Kidney (tissue), 14 donors: Measurements from ENCODE around the gene ZSWIM5. TPM values are rescaled to one million over a fixed set of nuclear protein-coding genes. Genes with fewer than 3 reads are reported as not detected.

ENCODE experiments used
- DNase-seq, 5 donors: peaks; one replicate each; pipeline ENCODE4 v3.0.0-alpha.2; 2013 to 2020
- FAIRE-seq: peaks from 2 replicates; lab custom pipeline; 2012; peaks lifted over from hg19 to GRCh38; lab: Jason Lieb, UNC
- H3K27ac ChIP-seq, 2 donors: one replicate each; pipeline ENCODE4 v1.7.0; 2013; ENCODE audit warnings: low read depth in 2 of 2, low read length in 2 of 2, inconsistent platforms in 1 of 2
- H3K27me3 ChIP-seq: one replicate; pipeline ENCODE4 v1.7.1; 2013; ENCODE audit warnings: low read length, inconsistent platforms; ENCODE audit not compliant: control insufficient read depth, insufficient read depth
- H3K36me3 ChIP-seq, 3 donors: one replicate each; pipeline versions ENCODE4 v1.7.0 to v1.7.1; 2013; ENCODE audit warnings: low read length in 3 of 3, control low read depth in 1 of 3, inconsistent platforms in 1 of 3; ENCODE audit not compliant: insufficient read depth in 3 of 3, control insufficient read depth in 2 of 3
- H3K4me1 ChIP-seq, 3 donors: one replicate each; pipeline versions ENCODE4 v1.7.0 to v1.7.1; 2013; ENCODE audit warnings: low read length in 3 of 3, inconsistent platforms in 1 of 3, low read depth in 1 of 3; ENCODE audit not compliant: control insufficient read depth in 2 of 3, insufficient read depth in 2 of 3
- H3K4me3 ChIP-seq, 3 donors: one replicate each; pipeline versions ENCODE4 v1.7.0 to v1.8.1; 2013; ENCODE audit warnings: low read length in 3 of 3, control low read depth in 1 of 3, inconsistent platforms in 1 of 3
- H3K9ac ChIP-seq, 3 donors: one replicate each; pipeline versions ENCODE4 v1.7.0 to v1.7.1; 2013; ENCODE audit warnings: low read length in 3 of 3, control low read depth in 1 of 3, inconsistent platforms in 1 of 3
- H3K9me3 ChIP-seq, 3 donors: one replicate each; pipeline versions ENCODE4 v1.7.0 to v1.7.1; 2013; ENCODE audit warnings: low read length in 3 of 3, control low read depth in 1 of 3, inconsistent platforms in 1 of 3; ENCODE audit not compliant: control insufficient read depth in 2 of 3, insufficient read depth in 1 of 3
- CTCF ChIP-seq: IDR thresholded peaks from 3 replicates; pipeline ENCODE4 v1.5.1; 2012; ENCODE audit warnings: mild to moderate bottlenecking, moderate library complexity, borderline replicate concordance; ENCODE audit not compliant: insufficient read depth; ENCODE audit errors: extremely low read depth
- intact Hi-C: fragments of 100-400 bp; cut with DNase I; formaldehyde crosslinking; loops from one replicate; pipeline ENCODE4 v1.11.1; 2022
- polyA plus RNA-seq: library from polyadenylated mRNA; stranded (reverse); fragments of 350-450 nt; fragmentation: Illumina TruSeq; extraction: RNeasy Lipid Tissue Mini Kit (QIAGEN cat#74804); gene quantifications from one replicate; pipeline ENCODE4 v1.2.3, GENCODE V29; 2014; ENCODE audit warnings: low read depth, low replicate concordance; ENCODE audit not compliant: insufficient read depth
- total RNA-seq: library from RNA; stranded (reverse); fragmentation: NEBNext Ultra II Directional; extraction: Animal tissue kit (Norgen Biotek cat#: 25700); gene quantifications from one replicate; pipeline ENCODE4 v1.2.1, GENCODE V29; 2021
- donor health status: control.
- donor health status: control.
- donor health status: control.
- donor health status: control.
- donor health status: control.
- donor health status: DM: yes; HTN: yes; CAD: no.
- donor health status: Normal renal cell carcinoma (clear cell type).

ZSWIM5 gene
- total and polyA plus RNA-seq, 2 donors from 2014 or later, result 1.9 to 4.8 TPM

DNA sequence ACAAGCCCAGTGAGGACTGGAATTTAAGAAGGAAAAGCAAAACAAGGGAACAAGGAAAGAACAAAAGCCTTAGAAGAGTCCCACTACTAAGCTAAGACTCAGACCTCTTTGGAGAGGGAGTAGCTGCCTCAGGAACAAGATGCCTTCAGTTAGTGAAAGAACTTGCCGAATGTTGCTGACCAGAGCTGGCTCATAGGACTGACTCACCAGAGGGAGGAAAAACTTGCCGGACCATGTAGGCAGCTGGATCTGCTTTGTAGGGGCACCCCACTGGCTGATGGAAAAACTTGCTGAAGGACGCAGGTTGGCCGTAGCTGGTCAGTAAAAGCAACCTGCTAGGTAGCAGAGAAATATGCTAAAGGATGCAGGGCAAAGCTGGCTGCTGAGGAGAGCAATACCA lies 15.3 kb upstream of the ZSWIM5 start:
- no peaks in the 10 kb centered on the region for H3K36me3 ChIP-seq
- H3K27me3 ChIP-seq, result no peaks in the 10 kb centered on the region
- FAIRE-seq (no peak), DNase-seq (no peak)
- TF ChIP-seq CTCF, result no peak
- no peak overlapping the region for H3K9ac ChIP-seq
- H3K4me1 ChIP-seq, result no peaks in the 10 kb centered on the region
- H3K9me3 ChIP-seq, result no peaks in the 10 kb centered on the region
- no peak overlapping the region for H3K4me3 ChIP-seq
- intact Hi-C loops, result no loop called here
- no peak overlapping the region for H3K27ac ChIP-seq

- no peak overlapping the region for H3K9ac ChIP-seq
- intact Hi-C loops, result no loop called here
- TF ChIP-seq CTCF, result no peak
- no peaks in the 10 kb centered on the region for H3K4me1 ChIP-seq
- no peak overlapping the region for H3K27ac ChIP-seq
- no peaks in the 10 kb centered on the region for H3K27me3 ChIP-seq
- no peaks in the 10 kb centered on the region for H3K36me3 ChIP-seq
- DNase-seq, result no peak
- FAIRE-seq, result no peak
- H3K4me3 ChIP-seq, result no peak overlapping the region
- no peaks in the 10 kb centered on the region for H3K9me3 ChIP-seq
Measured at GRCh38 chr1:45216861-45217260, 10.5 kb upstream of the ZSWIM5 start.

GRCh38 chr1:45216200-45216541 lies 9.8 kb upstream of the ZSWIM5 start:
- no peaks in the 10 kb centered on the region for H3K27me3 ChIP-seq
- no peak for DNase-seq
- no peak overlapping the region for H3K27ac ChIP-seq
- H3K9ac ChIP-seq, result no peak overlapping the region
- no peaks in the 10 kb centered on the region for H3K36me3 ChIP-seq
- no peak for TF ChIP-seq CTCF
- no peaks in the 10 kb centered on the region for H3K9me3 ChIP-seq
- intact Hi-C loops, result no loop called here
- no peak for FAIRE-seq
- H3K4me3 ChIP-seq, result no peak overlapping the region
- H3K4me1 ChIP-seq, result no peaks in the 10 kb centered on the region

DNA sequence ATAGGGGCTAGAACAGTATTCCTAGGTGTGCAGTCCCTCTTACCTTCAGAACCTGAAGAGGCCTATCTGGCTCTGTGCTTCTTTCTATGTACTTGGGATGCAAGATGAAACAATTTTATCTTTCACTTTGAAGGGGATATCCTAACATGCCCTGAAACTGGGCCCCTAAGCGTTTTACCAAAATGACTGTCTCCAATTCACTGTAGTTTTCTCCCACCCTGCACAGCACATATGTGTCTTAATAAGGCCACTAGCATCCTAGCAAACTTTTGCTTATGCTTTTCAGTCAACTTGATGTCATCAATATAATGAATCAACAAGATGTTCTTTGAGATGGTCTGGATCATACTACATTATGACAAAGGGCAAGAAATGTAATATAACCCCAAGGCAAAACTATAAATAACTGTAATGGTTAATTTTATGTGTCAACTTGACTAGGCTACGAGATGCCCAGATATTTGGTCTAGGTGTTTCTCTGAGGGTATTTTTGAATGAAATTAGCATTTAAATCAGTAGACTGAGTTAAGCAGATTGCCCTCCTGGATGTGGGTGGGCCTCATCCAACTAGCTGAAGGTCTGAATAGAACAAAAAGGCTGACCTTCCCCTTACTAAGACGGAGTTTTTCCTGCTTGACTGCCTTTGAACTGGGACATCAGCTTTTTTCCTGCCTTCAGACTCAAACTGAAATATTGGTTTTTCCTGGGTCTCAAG lies 9.2 kb upstream of the ZSWIM5 start:
- Histone ChIP-seq H3K27ac (no peak overlapping the region), H3K9ac (no peak overlapping the region), H3K9me3 (no peaks in the 10 kb centered on the region), H3K36me3 (no peaks in the 10 kb centered on the region), H3K4me3 (no peak overlapping the region), H3K27me3 (no peaks in the 10 kb centered on the region), H3K4me1 (no peaks in the 10 kb centered on the region)
- DNase-seq (no peak), FAIRE-seq (no peak)
- intact Hi-C loops, result no loop called here
- TF ChIP-seq CTCF, result no peak
